G401 (cell line): ENCODE data around the gene KCNT2. TPM values are rescaled to one million over a fixed set of nuclear protein-coding genes. Genes with fewer than 3 reads are reported as not detected.
A peak's percentile ranks its signal among the peaks of the same experiment; 100 is the strongest.

ENCODE experiments used
- DNase-seq: peaks from one replicate; pipeline ENCODE4 v3.0.0-alpha.2; 2015; ENCODE audit warnings: low spot score
- in situ Hi-C: cut with HindIII; loops from 2 replicates; pipeline ENCODE4 v1.10.0; 2016; ENCODE audit warnings: low sequenced_read_pairs, mixed read lengths
- total RNA-seq: library from RNA; depleted of rRNA; stranded (reverse); fragments of >200 nt; shearing (Covaris generic); gene quantifications from 2 replicates; pipeline ENCODE4 v1.2.3, GENCODE V29; 2014

The KCNT2 gene
- total RNA-seq, 1 experiment from 2014 or later = 0.92 TPM

DNA sequence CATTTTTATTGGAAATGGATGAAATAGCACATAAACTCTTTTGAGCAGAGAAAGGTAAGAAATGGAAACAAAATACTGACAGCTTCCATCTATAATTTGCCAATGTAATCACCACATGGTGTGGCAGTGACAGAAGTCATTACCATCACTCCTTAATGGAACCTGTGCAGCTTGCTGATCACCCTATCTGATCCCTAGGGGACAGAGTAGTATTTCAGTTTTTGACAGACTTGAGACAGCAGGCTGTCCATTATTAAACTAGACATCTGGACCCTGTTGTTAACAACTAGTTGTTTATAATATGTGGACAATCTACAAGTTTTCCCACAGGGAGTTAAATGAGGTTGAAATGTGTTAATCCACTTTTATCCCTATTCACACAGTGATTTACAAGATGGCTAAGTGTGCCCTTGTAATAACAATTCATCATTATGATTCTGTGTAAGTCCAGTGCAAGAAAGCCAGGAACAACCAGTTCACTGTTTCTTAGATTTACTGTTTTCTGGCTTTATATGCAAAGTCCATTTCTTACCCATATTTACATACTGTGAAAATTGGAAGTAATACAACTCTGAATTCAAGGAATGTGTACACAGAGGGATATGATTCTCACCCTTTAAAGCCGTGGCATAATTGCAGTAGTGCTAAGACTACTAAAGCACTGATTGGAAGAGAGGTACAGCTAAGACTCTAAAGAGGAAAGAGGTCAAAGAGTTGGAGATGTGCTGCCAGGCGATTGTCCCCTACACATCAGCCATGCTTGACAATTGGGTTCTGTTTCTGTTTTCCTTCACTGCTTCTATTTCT, 9.1 kb downstream of the KCNT2 start:
- DNase-seq = no peak
- in situ Hi-C loops = no loop called here

DNA sequence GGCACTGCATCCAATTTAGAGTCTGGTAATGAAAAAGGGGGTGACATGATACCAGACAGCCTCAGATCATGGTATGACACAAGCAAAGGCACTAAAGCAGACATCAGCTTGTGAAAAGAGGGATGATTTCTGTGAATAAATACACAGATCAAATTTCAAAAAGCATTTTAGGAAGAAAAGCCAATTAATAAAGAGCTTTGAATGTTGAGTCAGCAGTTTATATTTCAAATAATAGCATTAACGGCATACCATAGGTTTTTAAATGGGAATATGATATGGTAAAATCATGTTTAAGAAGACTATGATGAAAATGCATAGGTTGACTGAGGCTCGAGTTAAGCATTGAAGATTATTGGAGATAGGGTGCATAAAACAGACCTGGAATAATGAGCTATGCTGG, 13.5 kb downstream of the KCNT2 start:
- no peak for DNase-seq

DNA sequence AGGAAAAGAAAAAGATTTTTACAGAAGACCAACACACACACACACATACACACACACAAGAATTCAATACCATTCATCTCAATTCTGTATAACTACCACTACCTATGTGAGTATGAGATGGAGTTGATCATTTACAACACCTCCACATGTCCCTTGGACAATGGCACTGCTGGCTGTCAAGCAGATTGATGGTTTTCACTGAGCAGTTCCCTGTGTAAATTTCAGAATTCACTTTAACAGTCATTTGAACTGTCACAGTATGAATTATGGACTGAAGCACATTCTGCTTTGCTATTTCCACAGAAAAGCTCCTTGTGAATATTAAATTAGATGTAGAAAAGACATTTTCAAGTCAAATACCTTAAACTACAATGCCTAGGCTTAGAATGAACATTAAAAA, 14.3 kb downstream of the KCNT2 start:
- no peak for DNase-seq
- in situ Hi-C loops = no loop called here

More for the DNA sequence above, 13.5 kb downstream of the KCNT2 start:
- in situ Hi-C loops = no loop called here

DNA sequence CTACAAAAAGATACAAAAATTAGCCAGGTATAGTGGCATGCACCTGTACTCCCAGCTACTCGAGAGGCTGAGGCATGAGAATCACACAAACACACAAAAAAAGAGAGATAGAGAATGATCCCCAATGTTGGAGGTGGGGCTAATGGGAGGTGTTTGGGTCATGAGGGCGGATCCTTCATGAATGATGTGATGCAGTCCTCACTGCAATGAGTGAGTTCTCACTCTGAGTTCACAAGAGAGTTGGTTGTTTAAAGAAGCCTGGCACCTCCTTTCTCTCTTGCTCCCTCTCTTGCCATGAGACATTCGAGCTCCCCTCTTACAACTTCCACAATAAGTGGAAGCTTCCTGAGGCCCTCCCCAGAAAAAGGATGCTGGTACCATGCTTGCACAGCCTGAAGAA, 17.3 kb downstream of the KCNT2 start:
- in situ Hi-C loops = no loop called here
- no peak for DNase-seq

DNA sequence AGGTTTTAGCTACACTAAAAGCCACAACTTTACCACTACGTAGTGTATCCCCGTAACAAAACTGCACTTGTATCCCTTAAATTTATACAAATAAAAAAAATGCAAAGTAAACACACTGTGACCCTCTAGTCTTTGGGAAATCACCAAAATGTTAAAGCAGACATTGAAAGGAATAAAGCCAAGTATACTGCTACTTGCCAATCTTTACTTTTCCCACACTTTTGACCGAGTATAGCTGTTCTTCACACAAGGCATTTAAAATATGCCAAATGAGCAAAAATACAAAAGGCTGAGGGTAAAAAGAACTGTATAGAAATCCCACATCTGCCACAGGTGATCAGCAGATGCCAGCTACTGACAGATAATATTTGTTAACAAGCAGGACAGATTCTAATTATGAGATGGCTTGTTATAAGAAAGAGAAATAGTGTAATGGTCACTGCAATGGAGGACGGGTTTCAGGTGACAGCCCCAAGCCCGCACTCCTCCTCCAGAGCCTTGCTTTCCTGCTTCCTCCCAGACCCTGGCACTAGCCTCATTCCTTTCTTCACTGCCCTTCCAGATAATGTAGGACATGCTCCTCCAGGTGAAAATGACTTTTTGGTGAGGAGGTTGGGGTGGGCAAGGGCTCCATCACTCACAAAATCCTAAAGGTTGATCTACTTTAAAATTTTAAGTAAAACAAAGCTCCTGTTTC, 18.1 kb downstream of the KCNT2 start:
- in situ Hi-C loops = no loop called here
- DNase-seq = no peak

DNA sequence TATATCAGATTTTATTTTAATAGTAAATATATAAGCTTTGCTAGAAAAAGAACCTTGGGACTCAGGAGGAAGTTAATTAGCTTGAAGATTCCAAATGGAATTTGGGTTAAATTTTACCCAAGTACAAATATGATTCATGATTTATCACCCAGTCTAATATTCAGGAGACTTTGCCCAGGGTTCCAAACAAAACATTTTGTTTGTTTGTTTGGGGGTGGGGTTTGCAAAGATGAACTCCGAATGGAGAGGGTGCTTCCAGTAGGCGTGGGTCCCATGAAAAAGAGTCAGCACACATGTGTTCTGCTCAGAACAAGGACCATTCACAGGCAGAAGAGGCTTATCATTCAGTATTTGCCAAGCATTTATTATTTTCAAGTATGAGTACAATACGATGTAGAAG, 23.5 kb downstream of the KCNT2 start:
- in situ Hi-C loops = no loop called here
- no peak for DNase-seq

DNA sequence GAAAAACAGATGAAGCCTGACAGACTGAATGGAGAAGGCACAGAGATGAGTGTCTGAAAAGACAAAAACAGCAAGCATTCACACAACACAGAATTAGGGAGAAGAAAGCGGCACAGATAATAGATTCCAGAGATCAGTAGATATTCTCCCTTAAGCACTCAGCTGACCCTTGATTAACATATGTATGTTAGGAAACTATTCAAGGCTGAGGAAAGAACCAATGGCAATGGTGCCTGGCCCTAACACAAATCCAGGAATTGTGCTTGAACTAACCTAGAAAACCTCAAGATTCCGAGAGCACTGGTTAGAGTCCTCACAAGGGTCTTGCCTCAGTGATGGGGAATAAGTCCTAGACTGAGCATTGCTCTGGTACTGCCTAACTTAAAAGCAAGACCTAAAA, 30.9 kb downstream of the KCNT2 start:
- no peak for DNase-seq
- in situ Hi-C loops = no loop called here

DNA sequence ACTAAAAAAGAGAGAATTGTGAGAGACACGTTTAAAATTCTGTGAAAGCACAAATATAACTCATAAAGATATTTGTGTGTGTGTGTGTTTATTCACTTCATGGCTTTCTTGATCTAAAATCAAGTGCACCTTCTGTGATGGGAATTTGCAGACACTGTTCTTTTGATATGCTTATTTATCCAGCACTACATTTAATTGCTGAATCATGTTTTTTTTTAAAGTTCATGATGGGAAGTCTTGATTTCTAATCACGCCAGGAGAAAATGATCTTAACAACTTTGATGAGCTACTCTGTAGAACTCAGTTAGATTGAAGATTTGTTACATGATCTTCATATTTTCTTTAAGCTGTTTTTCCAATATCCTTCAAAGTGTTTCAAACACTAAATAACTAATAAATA, 35.0 kb downstream of the KCNT2 start:
- in situ Hi-C loops = no loop called here
- no peak for DNase-seq

DNA sequence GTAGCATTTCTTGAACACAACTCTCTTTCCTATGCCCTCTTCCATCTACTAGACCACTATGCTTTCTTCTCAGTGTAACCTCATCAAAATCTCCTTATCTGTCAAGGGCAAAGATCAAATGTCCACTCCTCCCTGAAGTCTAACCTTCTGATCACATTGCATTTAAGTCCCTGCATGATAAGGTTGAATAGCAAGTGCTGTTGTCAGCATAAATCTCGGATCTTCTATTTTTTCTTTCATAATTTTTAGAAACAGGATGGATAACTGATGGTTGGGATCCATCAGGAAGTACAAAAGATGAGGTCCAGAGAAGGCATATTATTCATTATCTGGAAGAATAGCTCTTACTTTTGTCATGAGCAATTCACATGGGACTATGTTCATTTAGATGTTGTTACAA, 41.0 kb downstream of the KCNT2 start:
- no peak for DNase-seq
- in situ Hi-C loops = no loop called here

DNA sequence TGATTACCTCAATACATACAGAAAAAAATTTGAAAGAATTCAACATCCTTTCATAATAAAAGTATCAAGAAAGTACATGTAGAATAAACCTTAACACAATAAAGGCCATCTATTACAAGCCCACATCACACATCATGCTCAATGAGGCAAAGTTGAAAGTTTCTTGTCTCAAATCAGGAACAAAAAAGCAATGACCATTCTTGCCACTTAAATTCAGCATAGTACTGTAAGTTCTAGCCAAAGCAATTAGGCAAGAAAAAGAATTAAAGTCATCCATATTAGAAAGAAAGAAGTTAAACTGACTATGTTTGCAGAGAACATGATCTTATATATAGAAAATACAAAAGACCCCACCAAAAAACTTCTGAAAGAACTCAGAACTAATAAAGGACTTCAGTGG, 44.5 kb downstream of the KCNT2 start:
- in situ Hi-C loops = no loop called here
- DNase-seq = no peak

DNA sequence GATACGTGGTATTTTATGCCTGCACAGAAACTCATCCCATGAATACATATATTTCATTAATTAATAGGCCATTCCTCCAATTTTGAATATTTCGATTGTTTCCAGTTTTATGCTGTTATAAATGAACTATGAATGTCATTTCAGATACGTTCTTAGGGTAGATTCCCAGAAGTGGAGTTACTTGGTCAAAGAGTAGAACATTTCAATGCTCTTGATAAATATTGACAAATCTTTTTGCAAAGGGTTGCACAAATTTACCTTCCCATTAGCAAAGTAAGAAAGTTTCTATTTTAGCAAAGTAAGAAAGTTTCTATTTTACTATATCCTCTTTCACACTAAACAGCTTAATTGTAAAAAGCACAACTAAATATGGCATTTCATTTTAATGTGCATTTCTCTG, 48.9 kb downstream of the KCNT2 start:
- in situ Hi-C loops = no loop called here
- DNase-seq = no peak

DNA sequence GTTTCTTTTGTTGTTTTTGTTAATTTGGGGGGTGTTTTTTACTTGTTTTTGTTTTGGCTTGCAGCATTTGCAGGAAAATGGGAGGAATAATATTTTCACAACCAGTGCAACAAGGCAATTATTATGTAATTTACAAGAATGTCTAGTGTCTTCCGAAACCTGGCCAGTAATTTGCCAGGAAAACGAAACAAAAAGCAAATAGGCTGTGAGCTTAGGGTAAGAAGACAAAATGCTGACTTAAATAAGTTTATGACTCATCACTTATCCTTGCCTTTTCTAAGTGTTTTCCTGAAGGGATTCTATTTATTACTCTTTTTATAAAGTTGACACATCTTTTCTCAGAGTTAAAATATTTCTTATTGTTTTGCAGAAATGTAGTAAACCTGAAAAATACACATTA, 49.8 kb downstream of the KCNT2 start:
- in situ Hi-C loops = no loop called here
- peak; percentile 4 for DNase-seq

DNA sequence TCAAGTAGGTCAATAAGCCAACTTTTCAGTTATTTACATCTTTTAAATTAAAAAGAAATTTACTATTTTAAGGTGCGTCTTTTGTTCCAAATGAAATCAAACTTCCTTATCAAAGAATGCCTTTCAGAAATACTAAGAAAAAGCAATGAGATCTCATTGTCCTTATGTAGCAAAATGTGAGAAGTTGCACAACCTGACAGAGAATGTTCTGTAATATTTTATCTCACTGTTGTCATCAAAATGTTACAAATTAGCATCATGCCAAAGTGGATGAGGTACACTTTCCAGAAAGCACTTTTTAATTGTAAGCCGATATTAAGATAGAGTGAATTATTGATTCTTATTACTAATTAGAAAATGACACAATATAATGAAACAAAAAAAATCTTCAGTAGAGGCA, 50.4 kb downstream of the KCNT2 start:
- DNase-seq = no peak
- in situ Hi-C loops = no loop called here

DNA sequence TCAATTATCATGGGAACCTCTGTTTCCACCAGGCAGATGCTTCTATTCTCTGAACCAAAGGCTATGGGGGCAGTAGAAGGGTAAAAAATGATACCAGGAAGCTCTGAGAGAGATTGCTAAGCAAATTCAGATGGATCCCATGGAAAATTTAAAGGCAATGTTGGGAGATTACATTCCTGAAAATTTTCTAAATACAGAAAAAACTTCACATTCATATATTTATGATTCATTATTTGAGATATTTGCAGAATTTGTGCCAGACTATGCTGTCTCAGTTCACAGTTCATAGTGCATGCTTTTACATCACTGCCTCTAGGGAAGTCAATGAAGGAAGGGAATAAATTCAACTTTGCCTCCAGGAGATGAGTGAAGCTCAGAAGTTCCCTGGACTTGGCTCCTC, 57.5 kb downstream of the KCNT2 start:
- in situ Hi-C loops = no loop called here
- DNase-seq = no peak

DNA sequence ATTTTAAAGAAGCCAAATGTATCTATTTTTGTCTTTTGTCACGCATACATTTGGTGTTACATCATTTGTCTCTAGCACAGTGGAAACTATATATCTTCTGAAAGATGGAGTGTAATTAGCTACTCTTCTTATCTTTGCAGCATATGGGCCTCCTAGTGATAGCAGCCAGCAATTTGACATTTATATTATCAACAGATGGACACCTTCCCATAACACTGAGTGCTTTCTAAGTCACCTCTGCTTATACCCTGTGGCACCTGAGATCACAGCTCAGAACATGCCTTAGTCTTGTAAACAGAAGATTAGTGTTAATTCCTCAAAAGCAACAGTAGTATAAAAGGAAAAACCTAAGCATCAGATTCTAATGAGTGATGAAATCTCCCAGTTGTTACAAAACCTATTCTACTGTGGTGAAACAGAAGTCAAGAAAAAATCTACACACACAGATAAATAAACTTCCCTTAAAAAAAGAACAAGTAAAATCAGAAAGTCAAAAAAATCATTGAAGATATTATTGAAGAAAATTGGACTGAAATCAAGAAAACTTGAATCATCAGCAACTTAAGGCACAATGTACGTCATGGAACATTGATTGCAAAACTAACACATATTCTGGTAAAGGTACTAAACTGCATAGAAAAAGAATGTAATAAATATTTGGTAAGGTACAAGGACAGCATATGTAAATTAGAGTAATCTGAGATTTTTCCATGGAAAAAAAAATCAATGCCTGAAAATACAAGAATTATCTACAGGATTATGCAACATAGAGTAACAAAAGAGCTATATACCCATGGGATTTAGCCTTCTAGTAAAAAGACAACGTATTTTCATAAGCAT, 61.7 kb downstream of the KCNT2 start:
- in situ Hi-C loops = no loop called here
- no peak for DNase-seq

DNA sequence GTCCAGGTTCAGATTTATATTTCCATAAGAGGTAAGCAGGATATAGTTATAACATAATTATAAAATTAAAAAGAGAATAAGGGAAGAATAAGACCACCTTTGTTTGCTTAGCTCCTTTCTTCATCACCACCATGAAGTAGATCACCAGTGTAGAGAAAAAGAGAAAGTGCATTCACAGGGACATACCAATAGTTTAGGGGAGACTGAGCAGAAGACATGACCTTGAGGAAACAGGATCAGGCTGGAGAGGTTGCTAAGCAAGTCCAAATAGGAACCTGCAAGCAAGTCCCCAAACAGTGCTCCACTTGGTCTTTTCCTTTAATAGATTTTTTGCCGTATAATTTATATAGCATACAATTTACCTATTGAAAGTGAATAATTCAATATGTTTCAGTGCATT, 63.0 kb downstream of the KCNT2 start:
- no peak for DNase-seq
- in situ Hi-C loops = no loop called here

DNA sequence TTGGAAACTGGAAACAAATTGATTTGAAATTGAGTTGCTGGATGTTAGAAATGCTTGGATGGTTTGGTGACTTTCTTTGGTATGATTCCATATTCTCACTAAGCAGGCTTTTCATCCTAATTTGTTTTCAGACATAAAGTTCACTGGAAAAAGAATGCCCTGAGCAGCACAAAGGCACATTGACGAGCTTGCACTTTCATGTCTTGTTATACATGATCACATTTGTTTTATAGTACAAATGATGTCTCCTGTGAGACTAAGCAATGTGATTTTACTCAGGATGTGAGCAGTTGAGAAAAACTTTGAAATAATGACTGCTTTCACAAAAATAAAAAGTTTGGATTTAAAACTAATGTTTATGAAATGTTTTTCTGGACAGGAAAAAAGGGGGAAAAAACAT, 63.6 kb downstream of the KCNT2 start:
- in situ Hi-C loops = no loop called here
- DNase-seq = no peak

DNA sequence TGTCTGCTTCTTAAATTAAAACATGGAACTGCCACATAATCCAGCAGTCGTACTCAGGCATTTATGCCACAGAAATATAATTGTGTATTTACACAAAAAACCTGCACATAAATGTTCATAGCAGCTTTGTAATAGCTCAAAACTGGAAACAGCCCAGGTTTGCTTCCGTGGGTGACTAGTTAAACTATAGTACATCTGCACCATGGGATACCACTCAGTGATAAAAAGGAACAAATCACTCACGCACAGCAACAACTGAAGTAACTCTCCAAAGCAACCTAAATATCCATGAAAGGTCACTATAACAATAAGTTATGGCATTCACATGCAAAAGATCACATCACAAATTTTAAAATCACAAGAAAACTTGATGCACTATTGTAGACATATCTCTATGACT, 64.4 kb downstream of the KCNT2 start:
- no peak for DNase-seq
- in situ Hi-C loops = no loop called here

DNA sequence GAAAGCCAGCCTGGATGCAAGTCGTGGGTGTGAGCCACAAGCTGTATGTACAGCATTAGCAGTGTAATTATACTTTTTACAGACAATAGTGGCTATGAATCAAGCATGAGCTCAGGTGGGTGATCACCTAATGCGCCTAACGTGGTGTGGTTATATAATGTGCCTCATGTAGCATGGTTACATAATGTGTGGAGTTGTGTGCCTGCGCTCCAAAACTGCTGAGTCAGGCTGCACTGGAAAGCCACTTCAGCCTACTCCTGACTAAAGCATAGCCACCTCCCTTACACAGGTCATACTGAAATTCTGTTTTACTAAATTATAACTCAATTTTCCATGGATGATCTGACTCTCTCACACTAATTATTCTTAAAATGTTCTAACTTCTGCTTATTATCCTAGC, 69.8 kb downstream of the KCNT2 start:
- in situ Hi-C loops = no loop called here
- DNase-seq = no peak

DNA sequence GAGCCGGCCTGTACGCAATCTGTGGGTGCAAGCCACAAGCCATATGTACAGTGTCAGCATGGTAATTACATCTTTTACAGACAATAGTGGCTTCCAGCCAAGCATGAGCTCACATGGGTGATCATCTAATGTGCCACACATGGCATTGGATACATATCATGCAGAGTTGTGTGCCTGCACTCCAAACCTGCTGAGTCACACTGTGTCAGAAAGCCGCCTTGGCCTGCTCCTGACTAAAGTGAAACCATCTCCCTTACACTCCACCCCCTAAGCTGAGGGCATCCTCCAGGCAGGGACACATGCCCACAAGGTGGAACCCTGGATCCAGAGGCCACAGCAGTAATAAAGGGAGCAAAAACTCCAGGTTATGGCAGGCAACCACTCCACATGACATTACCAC, 72.5 kb downstream of the KCNT2 start:
- no peak for DNase-seq

More for the DNA sequence above, 72.5 kb downstream of the KCNT2 start:
- in situ Hi-C loops = no loop called here
